ENCODE data around the gene COL17A1.

GRCh38 chr10:104056619-104057273 lies 28.9 kb downstream of the COL17A1 start:
- TF ChIP-seq TAF1 (IDR thresholded peaks at IDR 0.05; ENCODE audit: borderline replicate concordance, insufficient read depth, low read length) (no peak), POLR2AphosphoS5 (IDR thresholded peaks at IDR 0.05; ENCODE audit: low read depth, low read length) (no peak), REST (IDR thresholded peaks at IDR 0.05; ENCODE audit: insufficient read depth in 1 of 2, low read depth in 2 of 2, low read length in 2 of 2) (no peak), SIN3A (IDR thresholded peaks at IDR 0.05; ENCODE audit: borderline replicate concordance, insufficient read depth, low read length) (no peak), FOXP2 (optimal IDR thresholded peaks at IDR 0.05; ENCODE audit: borderline replicate concordance, extremely low read depth, extremely low read length, insufficient read depth) (no peak)

Measured in PFSK-1 (cell line).